MM.1S (cell line): ENCODE data around the gene ALPP.

Experiments
- EZH2phosphoT487 ChIP-seq: fragments of 300-600 bp; sonication (generic); IDR thresholded peaks from 2 replicates; pipeline ENCODE4 v1.6.1; 2018; ENCODE audit warnings: antibody characterized with exemption, low read length
- TF ChIP-seq, protein P1 (sequence below): fragments of 300-600 bp; sonication (generic); IDR thresholded peaks from 2 replicates; pipeline ENCODE4 v1.5.1; 2016; ENCODE audit warnings: antibody characterized with exemption, low read length, mixed read lengths

GRCh38 chr2:232345251-232345650 lies 33.3 kb upstream of the ALPP start:
- TF ChIP-seq, protein P1, sequence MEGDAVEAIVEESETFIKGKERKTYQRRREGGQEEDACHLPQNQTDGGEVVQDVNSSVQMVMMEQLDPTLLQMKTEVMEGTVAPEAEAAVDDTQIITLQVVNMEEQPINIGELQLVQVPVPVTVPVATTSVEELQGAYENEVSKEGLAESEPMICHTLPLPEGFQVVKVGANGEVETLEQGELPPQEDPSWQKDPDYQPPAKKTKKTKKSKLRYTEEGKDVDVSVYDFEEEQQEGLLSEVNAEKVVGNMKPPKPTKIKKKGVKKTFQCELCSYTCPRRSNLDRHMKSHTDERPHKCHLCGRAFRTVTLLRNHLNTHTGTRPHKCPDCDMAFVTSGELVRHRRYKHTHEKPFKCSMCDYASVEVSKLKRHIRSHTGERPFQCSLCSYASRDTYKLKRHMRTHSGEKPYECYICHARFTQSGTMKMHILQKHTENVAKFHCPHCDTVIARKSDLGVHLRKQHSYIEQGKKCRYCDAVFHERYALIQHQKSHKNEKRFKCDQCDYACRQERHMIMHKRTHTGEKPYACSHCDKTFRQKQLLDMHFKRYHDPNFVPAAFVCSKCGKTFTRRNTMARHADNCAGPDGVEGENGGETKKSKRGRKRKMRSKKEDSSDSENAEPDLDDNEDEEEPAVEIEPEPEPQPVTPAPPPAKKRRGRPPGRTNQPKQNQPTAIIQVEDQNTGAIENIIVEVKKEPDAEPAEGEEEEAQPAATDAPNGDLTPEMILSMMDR = no peak
- TF ChIP-seq EZH2phosphoT487 = no peak
